Prostate gland (tissue), 2 donors: ENCODE results near the gene ZNF443.

ENCODE experiments used
- CTCF ChIP-seq, 4 experiments: fragments of 200-600 bp in 2 of 4; fragments of 450-650 bp in 2 of 4; sonication (generic) in 2 of 4; IDR thresholded peaks; 1 replicate in 3 of 4; 2 replicates in 1 of 4; pipeline ENCODE4 v1.5.1; 2016 to 2019; ENCODE audit warnings: antibody characterized with exemption in 4 of 4, mild to moderate bottlenecking in 2 of 4, moderate library complexity in 2 of 4
- POLR2A ChIP-seq: fragments of 450-650 bp; IDR thresholded peaks from one replicate; pipeline ENCODE4 v1.6.1; 2016; ENCODE audit warnings: antibody characterized with exemption, mild to moderate bottlenecking
- POLR2AphosphoS5 ChIP-seq: sonication (generic); formaldehyde crosslinking; IDR thresholded peaks from one replicate; pipeline ENCODE4 v1.6.1; 2017; ENCODE audit warnings: antibody characterized with exemption

GRCh38 chr19:12448808-12449207, 8.0 kb upstream of the ZNF443 start:
- TF ChIP-seq POLR2A: no peak
- TF ChIP-seq CTCF (IDR thresholded peaks at IDR 0.05): no peak
- TF ChIP-seq POLR2AphosphoS5: no peak
